H1 (cell line): Measurements from ENCODE around the gene PLB1. TPM values are rescaled to one million over a fixed set of nuclear protein-coding genes. Genes with fewer than 3 reads are reported as not detected.

Source experiments
- CTCF ChIA-PET: fragments of 300-600 bp; sonication (Branson Sonifier 250); formaldehyde crosslinking; loops from one replicate; lab custom pipeline; 2021; ENCODE audit not compliant: partially characterized antibody; lab: Charles Lee
- POLR2A ChIA-PET: fragments of 300-600 bp; sonication (Branson Sonifier 250); formaldehyde crosslinking; loops from one replicate; lab custom pipeline; 2021; ENCODE audit warnings: inconsistent platforms; ENCODE audit not compliant: partially characterized antibody; lab: Charles Lee
- DNase-seq, 2 experiments: peaks; one replicate each; pipeline versions ENCODE4 v3.0.0 to v3.0.0-alpha.2; 2010 to 2022; ENCODE audit warnings: low spot score in 2 of 2, low read depth in 1 of 2, mixed read lengths in 1 of 2
- FAIRE-seq: peaks from 2 replicates; lab custom pipeline; 2011; peaks lifted over from hg19 to GRCh38; lab: Jason Lieb, UNC
- H2AFZ ChIP-seq: 2 replicates; pipeline ENCODE4 v1.8.1; 2012; ENCODE audit warnings: low read length, inconsistent platforms
- H2AK5ac ChIP-seq: 2 replicates; pipeline ENCODE4 v1.6.1; 2013; ENCODE audit warnings: low read depth, low read length
- H2BK120ac ChIP-seq: replicated peaks from 2 replicates; pipeline ENCODE3; 2013; ENCODE audit warnings: low read depth, low read length, inconsistent platforms
- H2BK12ac ChIP-seq: 2 replicates; pipeline ENCODE4 v1.6.1; 2013; ENCODE audit warnings: low read depth, low read length
- H2BK15ac ChIP-seq: 2 replicates; pipeline ENCODE4 v1.6.1; 2013; ENCODE audit warnings: low read length
- H2BK20ac ChIP-seq: 2 replicates; pipeline ENCODE4 v1.6.1; 2013; ENCODE audit warnings: low read length
- H2BK5ac ChIP-seq: 2 replicates; pipeline ENCODE4 v1.6.1; 2013; ENCODE audit warnings: low read depth, low read length
- H3K14ac ChIP-seq: 2 replicates; pipeline ENCODE4 v1.6.1; 2013; ENCODE audit warnings: inconsistent platforms; ENCODE audit not compliant: insufficient read length
- H3K18ac ChIP-seq: 2 replicates; pipeline ENCODE4 v1.6.1; 2013; ENCODE audit warnings: low read length; ENCODE audit errors: extremely low read depth
- H3K23ac ChIP-seq: 2 replicates; pipeline ENCODE4 v1.6.1; 2013; ENCODE audit warnings: inconsistent platforms; ENCODE audit not compliant: insufficient read length
- H3K23me2 ChIP-seq: 2 replicates; pipeline ENCODE4 v1.6.1; 2013; ENCODE audit warnings: low read depth, low read length
- H3K27ac ChIP-seq: 2 replicates; pipeline ENCODE4 v1.6.1; 2011; ENCODE audit warnings: low read depth, low read length, inconsistent platforms
- H3K27me3 ChIP-seq, 4 experiments: replicated peaks in 1 of 4; 1 replicate in 1 of 4; 2 replicates in 3 of 4; pipeline versions ENCODE4 v1.6.1 to v1.8.1; 2011 to 2013; ENCODE audit warnings: low read length in 3 of 4, mild to moderate bottlenecking in 3 of 4, inconsistent platforms in 2 of 4, mixed read lengths in 2 of 4, moderate library complexity in 1 of 4; ENCODE audit not compliant: control insufficient read depth in 3 of 4, insufficient read depth in 3 of 4; ENCODE audit errors: extremely low read depth in 1 of 4
- H3K36me3 ChIP-seq, 4 experiments: 2 replicates each; pipeline versions ENCODE4 v1.6.1 to v1.8.1; 2011 to 2013; ENCODE audit warnings: mild to moderate bottlenecking in 4 of 4, low read length in 3 of 4, moderate library complexity in 2 of 4, control low read depth in 1 of 4, inconsistent platforms in 1 of 4; ENCODE audit not compliant: insufficient read depth in 4 of 4, control insufficient read depth in 2 of 4
- H3K4ac ChIP-seq: replicated peaks from 2 replicates; pipeline ENCODE3; 2013; ENCODE audit warnings: low read length, low read depth, mixed read lengths, inconsistent platforms; ENCODE audit not compliant: insufficient read length
- H3K4me1 ChIP-seq, 4 experiments: replicated peaks in 1 of 4; 1 replicate in 1 of 4; 2 replicates in 3 of 4; pipeline versions ENCODE4 v1.6.1 to v1.8.1; 2011 to 2013; ENCODE audit warnings: low read length in 3 of 4, inconsistent platforms in 2 of 4, mixed read lengths in 1 of 4; ENCODE audit not compliant: insufficient read depth in 4 of 4, control insufficient read depth in 3 of 4
- H3K4me2 ChIP-seq, 2 experiments: 2 replicates each; pipeline versions ENCODE4 v1.6.1 to v1.8.1; 2011 to 2013; ENCODE audit warnings: low read depth in 2 of 2, low read length in 2 of 2, control low read depth in 1 of 2, inconsistent platforms in 1 of 2, mild to moderate bottlenecking in 1 of 2; ENCODE audit not compliant: insufficient read depth in 1 of 2
- H3K4me3 ChIP-seq, 4 experiments: fragments of 200-600, 300-600 bp in 1 of 4; sonication (generic), shearing (Covaris generic), sonication (Bioruptor Twin) in 1 of 4; 2 replicates each; pipeline versions ENCODE4 v1.5.1 to v1.8.1; 2011 to 2016; ENCODE audit warnings: low read length in 4 of 4, low read depth in 3 of 4, control low read depth in 2 of 4, inconsistent platforms in 2 of 4, mild to moderate bottlenecking in 2 of 4, mixed read lengths in 1 of 4, moderate library complexity in 1 of 4; ENCODE audit not compliant: insufficient read depth in 2 of 4; ENCODE audit errors: extremely low read depth in 1 of 4
- H3K56ac ChIP-seq: replicated peaks from 2 replicates; pipeline ENCODE3; 2013; ENCODE audit warnings: low read depth, mild to moderate bottlenecking, mixed read lengths, low read length, inconsistent platforms; ENCODE audit not compliant: insufficient read length
- H3K79me1 ChIP-seq: 2 replicates; pipeline ENCODE4 v1.6.1; 2013; ENCODE audit warnings: low read depth, low read length, control low read depth
- H3K79me2 ChIP-seq, 2 experiments: 2 replicates each; pipeline versions ENCODE4 v1.6.1 to v1.8.1; 2012 to 2013; ENCODE audit warnings: low read length in 2 of 2, mild to moderate bottlenecking in 2 of 2, inconsistent platforms in 1 of 2; ENCODE audit not compliant: insufficient read depth in 2 of 2, control insufficient read depth in 1 of 2
- H3K9ac ChIP-seq, 4 experiments: replicated peaks in 1 of 4; 1 replicate in 1 of 4; 2 replicates in 3 of 4; pipeline versions ENCODE4 v1.6.1 to v1.8.1; 2011 to 2013; ENCODE audit warnings: low read depth in 3 of 4, low read length in 3 of 4, control low read depth in 2 of 4, mild to moderate bottlenecking in 2 of 4, moderate library complexity in 2 of 4, inconsistent platforms in 1 of 4; ENCODE audit errors: extremely low read depth in 1 of 4
- H3K9me3 ChIP-seq, 2 experiments: 2 replicates each; pipeline versions ENCODE4 v1.6.1 to v1.8.1; 2012 to 2013; ENCODE audit warnings: mild to moderate bottlenecking in 2 of 2, moderate library complexity in 2 of 2, control low read depth in 1 of 2, inconsistent platforms in 1 of 2, low read depth in 1 of 2, low read length in 1 of 2, mixed read lengths in 1 of 2; ENCODE audit not compliant: insufficient read depth in 2 of 2
- H4K20me1 ChIP-seq, 2 experiments: replicated peaks in 1 of 2; 2 replicates each; pipeline versions ENCODE3 to v1.8.1; 2011 to 2013; ENCODE audit warnings: inconsistent platforms in 2 of 2, low read length in 2 of 2, mild to moderate bottlenecking in 1 of 2; ENCODE audit not compliant: insufficient read depth in 2 of 2, control insufficient read depth in 1 of 2
- H4K5ac ChIP-seq: 2 replicates; pipeline ENCODE4 v1.6.1; 2013; ENCODE audit warnings: low read length, low read depth, mixed read lengths, inconsistent platforms; ENCODE audit not compliant: insufficient read length
- H4K8ac ChIP-seq: 2 replicates; pipeline ENCODE4 v1.8.0; 2013; ENCODE audit warnings: mild to moderate bottlenecking, moderate library complexity, low read length, inconsistent platforms; ENCODE audit not compliant: insufficient read depth; ENCODE audit errors: extremely low read depth
- H4K91ac ChIP-seq: replicated peaks from 2 replicates; pipeline ENCODE3; 2013; ENCODE audit warnings: low read length, mixed read lengths, inconsistent platforms; ENCODE audit not compliant: insufficient read length
- BCL11A ChIP-seq, 2 experiments: IDR thresholded peaks; one replicate each; pipeline ENCODE4 v1.6.1; 2011; ENCODE audit warnings: low read depth in 2 of 2, low read length in 2 of 2, mild to moderate bottlenecking in 2 of 2
- CHD2 ChIP-seq: IDR thresholded peaks from 2 replicates; pipeline ENCODE4 v1.6.1; 2012; ENCODE audit warnings: low read length, improper control_type of control experiment
- EGR1 ChIP-seq: IDR thresholded peaks from 2 replicates; pipeline ENCODE4 v1.6.1; 2011; ENCODE audit warnings: low read depth, low read length, borderline replicate concordance
- EZH2 ChIP-seq: fragments of 200-600 bp; sonication (generic); IDR thresholded peaks from 2 replicates; pipeline ENCODE4 v1.7.1; 2012; ENCODE audit warnings: low read depth, mild to moderate bottlenecking, moderate library complexity, low read length, inconsistent platforms; ENCODE audit not compliant: severe bottlenecking
- GABPA ChIP-seq: IDR thresholded peaks from 2 replicates; pipeline ENCODE4 v1.6.1; 2011; ENCODE audit warnings: mild to moderate bottlenecking, low read length, moderate library complexity, borderline replicate concordance; ENCODE audit not compliant: insufficient read depth
- GTF2F1 ChIP-seq: IDR thresholded peaks from 2 replicates; pipeline ENCODE4 v1.6.1; 2012; ENCODE audit warnings: low read depth, low read length, improper control_type of control experiment, borderline replicate concordance
- HDAC6 ChIP-seq: IDR thresholded peaks from one replicate; pipeline ENCODE4 v1.7.1; 2012; ENCODE audit warnings: low read depth, mild to moderate bottlenecking, inconsistent platforms, low read length, moderate library complexity
- JUN ChIP-seq: IDR thresholded peaks from 2 replicates; pipeline ENCODE4 v1.6.1; 2011; ENCODE audit warnings: low read depth, mild to moderate bottlenecking, improper control_type of control experiment, low read length
- KDM4A ChIP-seq: IDR thresholded peaks from one replicate; pipeline ENCODE4 v1.7.1; 2012; ENCODE audit warnings: low read depth, mild to moderate bottlenecking, moderate library complexity, low read length, inconsistent platforms; ENCODE audit not compliant: severe bottlenecking
- SAP30 ChIP-seq: fragments of 300-600 bp; sonication (generic); IDR thresholded peaks from 2 replicates; pipeline ENCODE4 v1.7.1; 2012; ENCODE audit warnings: low read length, moderate library complexity, mild to moderate bottlenecking, inconsistent platforms; ENCODE audit not compliant: insufficient read depth, insufficient replicate concordance
- SIX5 ChIP-seq: IDR thresholded peaks from 2 replicates; pipeline ENCODE4 v1.6.1; 2011; ENCODE audit warnings: mild to moderate bottlenecking, low read depth, low read length
- SP2 ChIP-seq: IDR thresholded peaks from 2 replicates; pipeline ENCODE4 v1.6.1; 2012; ENCODE audit warnings: mild to moderate bottlenecking, low read length, inconsistent platforms
- SP4 ChIP-seq: IDR thresholded peaks from 2 replicates; pipeline ENCODE4 v1.6.1; 2012; ENCODE audit warnings: low read length, inconsistent platforms
- WGBS, 2 experiments: shearing (Covaris generic) in 1 of 2; methylation state at CpG; one replicate each; pipeline versions ENCODE4 v1.1.6 to v1.1.7; 2013 to 2015; ENCODE audit warnings: low lambda C conversion rate in 2 of 2, mixed read lengths in 2 of 2, inconsistent platforms in 1 of 2, low coverage in 1 of 2, missing lambda C conversion rate in 1 of 2; ENCODE audit not compliant: insufficient replicate concordance in 2 of 2, insufficient coverage in 1 of 2, insufficient read length in 1 of 2; ENCODE audit errors: extremely low coverage in 1 of 2, missing lambda C conversion rate in 1 of 2; 5-methylcytosine and 5-hydroxymethylcytosine counted together
- polyA plus RNA-seq, 7 experiments: library from polyadenylated mRNA; depleted of rRNA in 3 of 7; stranded (reverse) in 5 of 7; unstranded in 2 of 7; fragments of >200 nt in 5 of 7; fragments of 200-250 nt in 2 of 7; gene quantifications; 1 replicate in 5 of 7; 2 replicates in 1 of 7; 4 replicates in 1 of 7; pipeline versions ENCODE4 v1.2.1 to v1.2.3, GENCODE V29; 2011 to 2013; ENCODE audit warnings: missing spikeins in 2 of 7, mixed read lengths in 2 of 7
- total RNA-seq: library from RNA; stranded (reverse); fragmentation: NEBNext Ultra II Directional; extraction: Animal tissue kit (Norgen Biotek cat#: 25700); gene quantifications from 2 replicates; pipeline ENCODE4 v1.2.1, GENCODE V29; 2021
- TF ChIP-seq, protein P1 (sequence below): IDR thresholded peaks from 2 replicates; pipeline ENCODE4 v1.6.1; 2011; ENCODE audit warnings: low read length, improper control_type of control experiment

Gene PLB1
- total and polyA plus RNA-seq, 2 of the 8 experiments (the other 6 are each of a cell fraction or from before 2014, with no cell fraction given), result 0.20 to 0.36 TPM

DNA sequence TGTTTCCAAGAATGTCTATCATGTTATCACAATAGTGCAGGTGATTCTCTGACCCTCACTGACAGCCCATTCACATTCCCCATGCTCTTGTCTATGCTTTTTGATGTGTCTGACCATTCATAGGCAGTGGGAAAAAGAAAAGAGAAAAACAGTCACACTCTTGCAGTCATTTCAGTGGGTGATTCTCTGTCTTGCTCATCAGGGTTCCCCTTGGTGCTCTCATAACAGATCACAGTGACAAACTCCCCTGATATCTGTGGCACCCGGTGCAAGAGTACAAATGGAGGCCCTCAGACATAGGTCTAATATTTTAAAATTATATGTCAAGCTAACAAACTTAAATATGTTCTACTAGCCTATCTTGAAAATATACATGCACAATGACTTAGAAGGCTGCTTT is 183.1 kb downstream of the PLB1 start:
- Histone ChIP-seq H2BK120ac (no peak overlapping the region), H3K4me3 (no peak overlapping the region), H3K14ac (no peak overlapping the region), H3K56ac (no peak overlapping the region), H2BK20ac (no peak overlapping the region), H3K23me2 (no peaks in the 10 kb centered on the region), H2BK12ac (no peak overlapping the region), H3K4me1 (peaks cover 10 to 15% (median 13%) of the 10 kb centered on the region in 4 experiments), H2BK15ac (no peak overlapping the region), H3K9me3 (no peaks in the 10 kb centered on the region), H2AFZ (no peak overlapping the region), H3K27ac (no peak overlapping the region), H3K9ac (no peak overlapping the region), H3K4ac (no peak overlapping the region), H3K36me3 (no peaks in the 10 kb centered on the region), H2AK5ac (no peak overlapping the region), H3K79me2 (no peaks in the 10 kb centered on the region), H3K79me1 (no peaks in the 10 kb centered on the region), H4K8ac (no peak overlapping the region), H3K18ac (no peak overlapping the region), H4K5ac (no peak overlapping the region), H3K27me3 (no peaks in the 10 kb centered on the region), H2BK5ac (no peak overlapping the region), H3K4me2 (no peak overlapping the region), H3K23ac (no peak overlapping the region), H4K91ac (no peak overlapping the region), H4K20me1 (no peaks in the 10 kb centered on the region)
- FAIRE-seq, result no peak
- WGBS, 2 experiments, result 100% methylated on average over 1 of the region's 1 CpG; no CpG with 5 or more reads in 1 of the 2 experiments
- no peak for DNase-seq
- ChIA-PET POLR2A (no interaction called here), CTCF (interaction anchor here (0.6 to 1.0 kb wide), 2 partner anchors 112 to 1944 kb away, joined by 3 to 4 read pairs; no protein-coding TSS in a partner anchor)
- TF ChIP-seq KDM4A (no peak), EGR1 (no peak), SP4 (no peak), SIX5 (no peak), CHD2 (no peak), HDAC6 (no peak), JUN (no peak), GTF2F1 (no peak), EZH2 (no peak), GABPA (no peak), SAP30 (no peak), SP2 (no peak), BCL11A (IDR thresholded peaks at IDR 0.05; ENCODE audit: low read depth in 2 of 2, low read length in 2 of 2) (no peak)
- TF ChIP-seq, protein P1, sequence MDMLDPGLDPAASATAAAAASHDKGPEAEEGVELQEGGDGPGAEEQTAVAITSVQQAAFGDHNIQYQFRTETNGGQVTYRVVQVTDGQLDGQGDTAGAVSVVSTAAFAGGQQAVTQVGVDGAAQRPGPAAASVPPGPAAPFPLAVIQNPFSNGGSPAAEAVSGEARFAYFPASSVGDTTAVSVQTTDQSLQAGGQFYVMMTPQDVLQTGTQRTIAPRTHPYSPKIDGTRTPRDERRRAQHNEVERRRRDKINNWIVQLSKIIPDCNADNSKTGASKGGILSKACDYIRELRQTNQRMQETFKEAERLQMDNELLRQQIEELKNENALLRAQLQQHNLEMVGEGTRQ, result no peak
